Muscle of leg (tissue), 16 donors: ENCODE results near the gene DPH7. TPM values are rescaled to one million over a fixed set of nuclear protein-coding genes. Genes with fewer than 3 reads are reported as not detected.
A peak's percentile ranks its signal among the peaks of the same experiment; 100 is the strongest.
"Not testable (repeated sequence)": the region's sequence is repeated elsewhere in the genome, so short reads cannot be mapped to it uniquely, and the experiment has no call there.

Experiments
- DNase-seq: peaks from one replicate; pipeline ENCODE4 v3.0.0; 2013
- H3K27ac ChIP-seq: one replicate; pipeline ENCODE4 v1.5.1; 2013; ENCODE audit warnings: mild to moderate bottlenecking, low read length, control low read depth
- H3K27me3 ChIP-seq: one replicate; pipeline ENCODE4 v1.6.1; 2013; ENCODE audit warnings: low read length; ENCODE audit not compliant: control insufficient read depth, insufficient read depth
- H3K36me3 ChIP-seq: one replicate; pipeline ENCODE4 v1.6.1; 2013; ENCODE audit warnings: low read length; ENCODE audit not compliant: control insufficient read depth, insufficient read depth
- H3K4me1 ChIP-seq: one replicate; pipeline ENCODE4 v1.6.1; 2013; ENCODE audit warnings: low read length; ENCODE audit not compliant: control insufficient read depth, insufficient read depth
- H3K4me3 ChIP-seq: one replicate; pipeline ENCODE4 v1.5.1; 2013; ENCODE audit warnings: low read length, control low read depth
- H3K9me3 ChIP-seq: replicated peaks from 2 replicates; pipeline ENCODE4 v1.6.1; 2013; ENCODE audit warnings: low read depth, low read length; ENCODE audit not compliant: control insufficient read depth
- WGBS: methylation state at CpG from one replicate; pipeline ENCODE4 v1.1.5; 2013; ENCODE audit warnings: missing lambda C conversion rate; ENCODE audit not compliant: insufficient coverage; 5-methylcytosine and 5-hydroxymethylcytosine counted together
- long read RNA-seq, 11 donors: transcript quantifications; one replicate each; lab custom pipeline, GENCODE V29; 2026
- polyA plus RNA-seq, 8 donors: library from polyadenylated mRNA; unstranded; fragments of 120-200 nt; gene quantifications; one replicate each; pipeline versions ENCODE4 v1.2.1 to v1.2.3, GENCODE V29; 2013; ENCODE audit warnings: inconsistent platforms in 1 of 8, low replicate concordance in 1 of 8; ENCODE audit not compliant: insufficient read length in 8 of 8, insufficient read depth in 1 of 8
- total RNA-seq: library from RNA; stranded (reverse); fragments of 120-200 nt; gene quantifications from one replicate; pipeline ENCODE4 v1.2.4, GENCODE V29; 2013

Gene DPH7
- 27.4 TPM for total RNA-seq
- 10 to 100 TPM; 20.8 to 34.8 (median 26.9) TPM for polyA plus RNA-seq
- long read RNA-seq, donor 1, partial matches to known transcripts: 0 of 1 reads
- long read RNA-seq, donor 1, other reads (novel, unspliced or antisense): 0 of 1 reads
- long read RNA-seq, donor 2: 0 reads
- long read RNA-seq, donor 3, partial matches to known transcripts: 0 of 2 reads
- long read RNA-seq, donor 3, other reads (novel, unspliced or antisense): 0 of 2 reads
- long read RNA-seq, donor 4, partial matches to known transcripts: 0 of 1 reads
- long read RNA-seq, donor 4, other reads (novel, unspliced or antisense): 0 of 1 reads
- long read RNA-seq, donor 5, partial matches to known transcripts: 0 of 3 reads
- long read RNA-seq, donor 5, other reads (novel, unspliced or antisense): 0 of 3 reads
- long read RNA-seq, donor 6, partial matches to known transcripts: 0 of 4 reads
- long read RNA-seq, donor 6, other reads (novel, unspliced or antisense): 0 of 4 reads
- long read RNA-seq, donor 7, partial matches to known transcripts: 0 of 1 reads
- long read RNA-seq, donor 7, other reads (novel, unspliced or antisense): 0 of 1 reads
- long read RNA-seq, donor 8: 0 reads
- long read RNA-seq, donor 9, partial matches to known transcripts: 0 of 3 reads
- long read RNA-seq, donor 9, other reads (novel, unspliced or antisense): 0 of 3 reads
- long read RNA-seq, donor 10, partial matches to known transcripts: 0 of 1 reads
- long read RNA-seq, donor 10, other reads (novel, unspliced or antisense): 0 of 1 reads
- long read RNA-seq, donor 11: 0 reads

DNA sequence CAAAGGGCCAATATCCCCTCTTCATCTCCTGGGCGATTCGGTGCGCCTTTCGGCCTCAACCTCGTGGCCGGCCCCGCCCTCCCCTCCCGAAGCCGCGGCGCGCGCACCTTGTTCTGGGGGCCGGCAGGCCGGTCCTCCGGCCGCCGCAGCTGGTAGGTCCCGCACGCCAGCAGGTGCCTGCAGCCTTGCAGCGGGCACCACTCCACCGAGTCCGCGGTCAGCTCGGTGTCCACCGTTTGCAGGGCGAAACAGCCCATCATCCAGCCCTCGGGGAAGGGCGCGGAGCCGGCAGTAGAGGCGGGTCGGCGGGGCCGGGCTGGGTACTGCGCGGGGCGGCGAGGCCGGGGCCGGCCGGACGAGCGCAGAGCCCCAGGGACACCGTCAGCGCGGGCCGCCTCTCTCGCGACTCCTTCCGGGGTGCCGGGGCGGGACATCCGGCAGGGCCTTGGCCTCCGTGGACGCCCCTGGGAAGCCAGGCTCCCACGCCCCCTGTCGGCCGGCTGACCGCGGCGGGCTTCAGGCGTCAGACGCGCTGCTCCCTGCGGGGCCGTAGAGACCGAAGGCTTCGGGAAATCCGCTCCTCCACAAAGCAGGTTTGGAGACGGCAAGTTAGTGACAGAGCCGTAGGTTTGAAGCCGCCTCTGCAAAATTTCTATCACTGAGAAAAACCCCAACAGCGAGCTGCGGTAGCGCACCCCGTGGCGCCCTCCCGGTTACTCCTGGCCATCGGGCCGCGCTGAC lies at the start of gene DPH7:
TSS of gene DPH7 (minus strand) at position 408 of the 741 bp plus-strand sequence. CDS start at position 260, 148 bp downstream.
- Histone ChIP-seq H3K9me3 (no peaks in the 10 kb centered on the region), H3K27ac (peak within 1 kb of the TSS; percentile 82), H3K4me3 (peak within 1 kb of the TSS; percentile 72), H3K4me1 (peaks cover 19% of the 10 kb centered on the region), H3K27me3 (no peaks in the 10 kb centered on the region), H3K36me3 (peaks cover 52% of the 10 kb centered on the region)
- WGBS: 1% methylated on average over 79 of the region's 82 CpGs
- DNase-seq: peak; percentile 97

DNA sequence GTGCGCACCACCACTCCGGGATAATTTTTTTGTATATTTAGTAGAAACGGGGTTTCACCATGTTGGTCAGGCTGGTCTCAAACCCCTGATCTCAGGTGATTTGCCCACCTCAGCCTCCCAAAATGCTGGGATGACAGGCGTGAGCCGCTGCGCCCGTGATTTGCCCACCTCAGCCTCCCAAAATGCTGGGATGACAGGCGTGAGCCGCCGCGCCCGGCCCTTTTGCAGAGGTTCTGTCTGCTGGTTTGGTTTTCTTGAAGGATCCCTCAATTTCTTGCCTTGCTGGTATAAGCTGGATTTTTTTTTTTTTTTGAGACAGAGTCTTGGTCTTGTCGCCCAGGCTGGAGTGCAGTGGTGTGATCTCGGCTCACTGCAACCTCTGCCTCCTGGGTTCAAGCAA lies 48.7 kb upstream of the DPH7 start:
- H3K36me3 ChIP-seq, H3K4me3 ChIP-seq, H3K27ac ChIP-seq, H3K27me3 ChIP-seq, H3K9me3 ChIP-seq, DNase-seq, H3K4me1 ChIP-seq: not testable (repeated sequence)
- WGBS: no CpG with 5 or more reads among the region's 14 CpGs

DNA sequence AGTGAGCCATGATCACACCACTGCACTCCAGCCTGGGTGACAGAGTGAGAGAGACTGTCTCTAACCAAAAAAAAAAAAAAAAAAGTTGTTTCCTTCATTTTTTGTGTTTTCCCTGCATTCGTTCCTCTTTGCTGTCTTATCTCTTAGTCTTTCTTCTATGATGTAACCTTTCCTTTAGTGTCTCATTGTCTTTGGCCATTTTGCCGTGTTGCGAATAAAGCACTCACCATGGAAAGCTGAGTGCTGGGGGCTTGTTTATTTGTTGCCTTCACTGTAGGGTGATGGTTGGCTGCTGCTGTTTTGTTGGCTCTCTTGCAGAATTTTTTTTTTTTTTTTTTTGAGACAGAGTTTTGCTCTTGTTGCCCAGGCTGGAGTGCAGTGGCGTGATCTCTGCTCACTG lies 47.7 kb upstream of the DPH7 start:
- 80% methylated on average over 2 of the region's 4 CpGs for WGBS
- no peak overlapping the region for H3K27ac ChIP-seq
- peaks cover 3% of the 10 kb centered on the region for H3K4me1 ChIP-seq
- no peak overlapping the region for H3K4me3 ChIP-seq
- no peaks in the 10 kb centered on the region for H3K9me3 ChIP-seq
- peaks cover 7% of the 10 kb centered on the region for H3K36me3 ChIP-seq
- no peaks in the 10 kb centered on the region for H3K27me3 ChIP-seq
- DNase-seq: no peak

DNA sequence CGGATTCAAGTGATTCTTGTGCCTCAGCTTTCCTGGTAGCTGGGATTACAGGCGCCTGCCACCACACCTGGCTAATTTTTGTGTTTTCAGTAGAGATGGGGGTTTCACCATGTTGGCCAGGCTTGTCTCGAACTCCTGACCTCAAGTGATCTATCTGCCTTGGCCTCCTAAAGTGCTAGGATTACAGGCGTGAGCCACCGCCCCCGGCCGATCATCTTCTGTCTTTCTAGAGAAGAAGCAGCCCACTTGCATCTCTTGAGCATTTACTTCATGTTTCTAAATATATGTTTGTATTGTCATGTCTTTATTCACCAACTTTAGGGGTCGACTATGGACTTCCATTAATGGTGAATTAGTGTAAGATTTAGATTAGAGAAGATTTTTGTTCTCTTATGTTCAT lies 43.5 kb upstream of the DPH7 start:
- not testable (repeated sequence) for DNase-seq, H3K27ac ChIP-seq, H3K4me3 ChIP-seq, H3K9me3 ChIP-seq, H3K27me3 ChIP-seq
- H3K36me3 ChIP-seq: peaks cover 15% of the 10 kb centered on the region
- peaks cover 27% of the 10 kb centered on the region for H3K4me1 ChIP-seq
- WGBS: 100% methylated on average over 1 of the region's 8 CpGs

- no peak for DNase-seq
- no peaks in the 10 kb centered on the region for H3K9me3 ChIP-seq
- WGBS: 60% methylated on average over 2 of the region's 6 CpGs
- no peak overlapping the region for H3K4me3 ChIP-seq
- peaks cover 27% of the 10 kb centered on the region for H3K4me1 ChIP-seq
- H3K27me3 ChIP-seq: no peaks in the 10 kb centered on the region
- peaks cover 17% of the 10 kb centered on the region for H3K36me3 ChIP-seq
- no peak overlapping the region for H3K27ac ChIP-seq
Observed at GRCh38 chr9:137621131-137621757, 42.5 kb upstream of the DPH7 start.

DNA sequence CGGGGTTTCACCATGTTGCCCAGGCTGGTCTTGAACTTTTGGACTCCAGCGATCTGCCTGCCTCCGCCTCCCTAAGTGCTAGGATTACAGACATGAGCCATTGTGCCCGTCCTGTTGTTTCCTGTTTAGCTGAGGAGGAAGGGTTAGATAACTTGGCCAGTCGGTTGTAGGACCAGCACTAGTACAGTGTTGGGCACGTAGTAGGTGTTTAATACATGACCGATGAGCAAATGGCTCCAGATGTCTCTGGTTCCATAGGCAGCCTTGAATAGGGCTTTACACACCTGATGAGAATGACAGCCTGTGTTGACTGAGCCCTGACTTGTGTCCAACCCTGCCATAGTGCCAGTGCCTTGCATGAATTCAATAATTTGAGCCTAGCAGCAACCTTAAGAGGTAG lies 41.9 kb upstream of the DPH7 start:
- 64% methylated on average over 6 of the region's 7 CpGs for WGBS
- no peaks in the 10 kb centered on the region for H3K9me3 ChIP-seq
- no peak overlapping the region for H3K27ac ChIP-seq

GRCh38 chr9:137620048-137620405 lies 41.3 kb upstream of the DPH7 start:
- no peak overlapping the region for H3K27ac ChIP-seq
- peak overlapping the region; percentile 68 for H3K4me3 ChIP-seq
- H3K36me3 ChIP-seq: peaks cover 26% of the 10 kb centered on the region
- H3K27me3 ChIP-seq: no peaks in the 10 kb centered on the region
- no CpG with 5 or more reads among the region's 4 CpGs for WGBS
- peaks cover 27% of the 10 kb centered on the region for H3K4me1 ChIP-seq
- no peaks in the 10 kb centered on the region for H3K9me3 ChIP-seq
- DNase-seq: no peak

More for the DNA sequence above, 41.9 kb upstream of the DPH7 start:
- H3K4me3 ChIP-seq: no peak overlapping the region
- H3K27me3 ChIP-seq: no peaks in the 10 kb centered on the region
- peaks cover 20% of the 10 kb centered on the region for H3K36me3 ChIP-seq
- peaks cover 27% of the 10 kb centered on the region for H3K4me1 ChIP-seq
- DNase-seq: no peak

DNA sequence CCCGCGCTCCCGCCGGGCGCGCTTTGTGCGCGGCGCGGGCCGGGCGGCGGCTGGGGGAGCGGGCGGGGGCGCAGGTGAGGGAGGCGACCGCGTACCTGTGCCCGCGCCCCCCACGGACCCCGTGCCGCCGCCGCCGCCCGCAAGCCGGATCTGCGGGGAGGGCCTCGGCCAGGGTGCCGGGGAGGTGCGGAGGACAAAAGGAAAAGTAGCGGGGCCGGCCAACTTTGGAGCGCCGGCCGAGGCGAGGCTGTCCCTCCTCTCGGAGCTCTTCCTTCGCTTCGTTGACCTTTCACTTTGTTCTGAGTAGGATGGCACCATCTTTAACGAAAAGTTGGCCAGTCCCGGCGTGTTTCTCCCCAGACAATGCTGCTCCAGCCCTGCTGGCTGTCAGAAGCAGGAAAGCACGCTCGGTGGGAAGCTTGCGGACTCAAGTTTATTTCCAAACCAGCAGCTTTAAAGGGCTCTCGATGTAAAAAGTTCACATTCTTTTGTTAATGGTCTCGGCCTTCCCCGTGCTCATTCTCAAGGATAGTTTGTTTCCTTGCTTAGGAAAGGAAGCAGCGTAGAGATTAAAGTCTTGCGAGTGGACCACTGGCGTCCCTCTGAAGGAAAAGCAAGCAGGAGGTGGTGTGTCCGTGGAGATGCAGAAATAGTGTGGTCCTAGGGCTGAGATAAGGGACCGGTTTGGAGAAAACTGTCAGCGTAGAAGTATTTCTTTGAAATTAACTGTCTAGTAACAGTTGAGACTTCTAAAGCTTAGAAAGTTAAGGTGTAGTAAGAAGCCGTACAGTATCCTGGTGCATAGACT lies 40.7 kb upstream of the DPH7 start:
- Histone ChIP-seq H3K27me3 (no peaks in the 10 kb centered on the region), H3K36me3 (peaks cover 31% of the 10 kb centered on the region), H3K4me3 (peak overlapping the region; percentile 68), H3K9me3 (no peaks in the 10 kb centered on the region), H3K27ac (peak overlapping the region; percentile 85), H3K4me1 (peaks cover 27% of the 10 kb centered on the region)
- peak; percentile 64 for DNase-seq
- WGBS: 0% methylated on average over 57 of the region's 58 CpGs
